Calu3 (cell line): ENCODE data around the gene PCDHA1. TPM values are rescaled to one million over a fixed set of nuclear protein-coding genes. Genes with fewer than 3 reads are reported as not detected.

Source experiments
- BruUV-seq: library from RNA; stranded (reverse); fragments of 400-500 nt; replicated peaks from 2 replicates; lab custom pipeline; 2021; lab: Mats Ljungman, UMichigan
- CTCF ChIA-PET: fragments of 300-600 bp; sonication (Branson Sonifier 250); formaldehyde crosslinking; loops from one replicate; lab custom pipeline; 2022; ENCODE audit warnings: antibody characterized with exemption; lab: Charles Lee
- DNase-seq: peaks from one replicate; pipeline ENCODE4 v3.0.0; 2022
- H3K27ac Mint-ChIP-seq: one replicate; pipeline ENCODE4 v1.8.0; 2022; ENCODE audit warnings: mixed read lengths; ENCODE audit not compliant: unreplicated experiment
- H3K27me3 Mint-ChIP-seq: one replicate; pipeline ENCODE4 v1.8.0; 2022; ENCODE audit warnings: mixed read lengths; ENCODE audit not compliant: unreplicated experiment
- H3K36me3 Mint-ChIP-seq: one replicate; pipeline ENCODE4 v1.8.0; 2022; ENCODE audit warnings: mild to moderate bottlenecking, moderate library complexity, mixed read lengths; ENCODE audit not compliant: insufficient read depth, unreplicated experiment
- H3K4me1 Mint-ChIP-seq: one replicate; pipeline ENCODE4 v1.8.0; 2022; ENCODE audit warnings: mild to moderate bottlenecking, low read depth, mixed read lengths; ENCODE audit not compliant: unreplicated experiment
- H3K4me3 Mint-ChIP-seq: one replicate; pipeline ENCODE4 v1.8.0; 2022; ENCODE audit warnings: mild to moderate bottlenecking, low read depth, moderate library complexity, mixed read lengths; ENCODE audit not compliant: unreplicated experiment
- H3K9me3 Mint-ChIP-seq: one replicate; pipeline ENCODE4 v1.8.0; 2022; ENCODE audit warnings: low read depth, mixed read lengths; ENCODE audit not compliant: unreplicated experiment
- CTCF ChIP-seq: fragments of 200-600 bp; IDR thresholded peaks from one replicate; pipeline ENCODE4 v1.8.0; 2022; ENCODE audit warnings: antibody characterized with exemption; ENCODE audit not compliant: unreplicated experiment
- intact Hi-C: fragments of 100-400 bp; cut with micrococcal nuclease; formaldehyde crosslinking; loops from one replicate; pipeline ENCODE4 v1.10.0; 2022; ENCODE audit not compliant: unreplicated experiment
- total RNA-seq: library from RNA; stranded (reverse); gene quantifications from 2 replicates; pipeline ENCODE4 v1.2.3, GENCODE V29; 2022

The PCDHA1 gene
- total RNA-seq, 1 experiment from 2014 or later, result 0.83 TPM

- H3K4me1 Mint-ChIP-seq, result peaks cover 49% of the 10 kb centered on the region
- peak overlapping the region; percentile 54 for H3K4me3 Mint-ChIP-seq
- TF ChIP-seq CTCF, result no peak
- DNase-seq, result peak; percentile 89
- peak overlapping the region; percentile 98 for H3K27ac Mint-ChIP-seq
- BruUV-seq, result TSS peak; percentile 97
- no peaks in the 10 kb centered on the region for H3K27me3 Mint-ChIP-seq
- intact Hi-C loops, result loop anchor here (1.0 to 10.0 kb wide), 4 partner anchors 36 to 521 kb away; partner anchors contain the start of gene PCDHAC2
- H3K36me3 Mint-ChIP-seq, result peaks cover 22% of the 10 kb centered on the region
- CTCF ChIA-PET, result interaction anchor here (0.5 to 1.5 kb wide), 11 partner anchors 13 to 293 kb away, joined by 3 to 17 read pairs (median 5); partner anchors contain the start of genes PCDHA1 and PCDHAC2
- H3K9me3 Mint-ChIP-seq, result peaks cover 3% of the 10 kb centered on the region
These were observed 218.1 kb downstream of the PCDHA1 start for GRCh38 chr5:141003791-141004611.

GRCh38 chr5:141007791-141008190 is 221.9 kb downstream of the PCDHA1 start:
- no TSS peak for BruUV-seq
- Mint-ChIP-seq H3K4me1 (peaks cover 31% of the 10 kb centered on the region), H3K27ac (no peak overlapping the region), H3K4me3 (no peak overlapping the region), H3K27me3 (no peaks in the 10 kb centered on the region), H3K36me3 (peaks cover 17% of the 10 kb centered on the region), H3K9me3 (peaks cover 3% of the 10 kb centered on the region)
- no peak for DNase-seq
- TF ChIP-seq CTCF, result no peak
- CTCF ChIA-PET, result interaction anchor here (0.6 kb wide), 1 partner anchor 418 kb away, joined by 3 read pairs; no protein-coding TSS in a partner anchor
- intact Hi-C loops, result loop anchor here (10.0 kb wide), 1 partner anchor 517 kb away; no protein-coding TSS in a partner anchor

- no peak for TF ChIP-seq CTCF
- peaks cover 9% of the 10 kb centered on the region for H3K4me1 Mint-ChIP-seq
- H3K27ac Mint-ChIP-seq, result no peak overlapping the region
- H3K9me3 Mint-ChIP-seq, result peaks cover 3% of the 10 kb centered on the region
- H3K36me3 Mint-ChIP-seq, result peaks cover 7% of the 10 kb centered on the region
- no peak overlapping the region for H3K4me3 Mint-ChIP-seq
- intact Hi-C loops, result no loop called here
- H3K27me3 Mint-ChIP-seq, result no peaks in the 10 kb centered on the region
- BruUV-seq, result no TSS peak
- CTCF ChIA-PET, result no interaction called here
- DNase-seq, result no peak
These were observed 224.3 kb downstream of the PCDHA1 start for GRCh38 chr5:141010047-141010793.

GRCh38 chr5:141017943-141018342 is 232.0 kb downstream of the PCDHA1 start:
- Mint-ChIP-seq H3K4me3 (no peak overlapping the region), H3K36me3 (no peaks in the 10 kb centered on the region), H3K9me3 (no peaks in the 10 kb centered on the region), H3K27me3 (no peaks in the 10 kb centered on the region), H3K4me1 (no peaks in the 10 kb centered on the region), H3K27ac (no peak overlapping the region)
- intact Hi-C loops, result no loop called here
- no peak for TF ChIP-seq CTCF
- no TSS peak for BruUV-seq
- CTCF ChIA-PET, result interaction anchor here (0.6 to 1.7 kb wide), 3 partner anchors 14 to 46 kb away, joined by 4 to 6 read pairs (median 6); no protein-coding TSS in a partner anchor
- no peak for DNase-seq
